ENCODE results near the gene ARHGAP36. TPM values are rescaled to one million over a fixed set of nuclear protein-coding genes. Genes with fewer than 3 reads are reported as not detected.
A peak's percentile ranks its signal among the peaks of the same experiment; 100 is the strongest.

The ARHGAP36 gene
- total RNA-seq, 1 experiment from 2014 or later: 0.37 TPM

GRCh38 chrX:131073607-131074006 is 15.5 kb downstream of the ARHGAP36 start:
- Histone ChIP-seq H4K20me1 (ENCODE audit: control insufficient read depth, insufficient read depth, insufficient read length) (no peaks in the 10 kb centered on the region), H3K27ac (ENCODE audit: insufficient read length, low read depth, low read length) (no peak overlapping the region), H3K4me2 (ENCODE audit: insufficient read depth, insufficient read length, low read length) (peak overlapping the region; percentile 75), H3K9ac (ENCODE audit: extremely low read depth, insufficient read length, low read length) (no peak overlapping the region), H4K5ac (ENCODE audit: insufficient read length, low read depth, low read length) (no peak overlapping the region), H2BK12ac (ENCODE audit: insufficient read length, low read depth, low read length) (no peak overlapping the region), H2BK5ac (ENCODE audit: insufficient read length, low read length) (no peak overlapping the region), H2BK120ac (ENCODE audit: low read depth, low read length, poor library complexity, severe bottlenecking) (no peak overlapping the region), H3T11ph (ENCODE audit: low read length) (no peak overlapping the region), H2AK5ac (ENCODE audit: insufficient read length, low read length) (no peak overlapping the region), H3K56ac (ENCODE audit: insufficient read length, low read depth, low read length) (no peak overlapping the region), H3K14ac (ENCODE audit: insufficient read depth, low read length) (no peak overlapping the region; the same call in 1 of the 2 replicates), H3K4me1 (ENCODE audit: insufficient read depth, low read length) (peaks cover under 1% of the 10 kb centered on the region; the same call in 1 of the 2 replicates), H3K18ac (ENCODE audit: insufficient read length, low read depth, low read length) (no peak overlapping the region), H2AFZ (ENCODE audit: low read length) (no peak overlapping the region), H3K4ac (ENCODE audit: low read depth, low read length) (no peak overlapping the region), H3K27me3 (ENCODE audit: insufficient read depth, low read length) (peaks cover 55% of the 10 kb centered on the region), H2BK20ac (ENCODE audit: low read depth, low read length, poor library complexity, severe bottlenecking) (no peak overlapping the region), H3K79me2 (ENCODE audit: insufficient read depth, low read length) (no peaks in the 10 kb centered on the region), H3K79me1 (ENCODE audit: insufficient read depth, low read depth, low read length, poor library complexity, severe bottlenecking) (no peaks in the 10 kb centered on the region), H2BK15ac (ENCODE audit: low read depth, low read length) (no peak overlapping the region), H4K8ac (replicated peaks; ENCODE audit: insufficient read length, low read depth, low read length) (no peak overlapping the region), H3K23ac (ENCODE audit: insufficient read length, low read depth, low read length) (no peak overlapping the region), H3K23me2 (ENCODE audit: insufficient read length, low read depth, low read length, poor library complexity, severe bottlenecking) (peaks cover 5% of the 10 kb centered on the region), H4K91ac (ENCODE audit: insufficient read length, low read depth, low read length) (no peak overlapping the region), H3K9me3 (ENCODE audit: control insufficient read depth, low read depth, low read length) (no peaks in the 10 kb centered on the region)
- peaks cover 9% of the 10 kb centered on the region for H3K27me3 Mint-ChIP-seq (ENCODE audit: low read depth)
- H3K4me3 Mint-ChIP-seq: peak overlapping the region in 1 of 2 experiments; percentile 82; a peak in 3 of 5 replicates
- H3K4me1 Mint-ChIP-seq: peaks cover 14 to 26% of the 10 kb centered on the region in 2 experiments
- no peak overlapping the region for H3K27ac Mint-ChIP-seq
- no peaks in the 10 kb centered on the region for H3K36me3 Mint-ChIP-seq (ENCODE audit: insufficient read depth in 1 of 3, low read depth in 3 of 3)
- no peak for DNase-seq
- TF ChIP-seq CTCF (conservative IDR thresholded peaks at IDR 0.05): no peak
- no peaks in the 10 kb centered on the region for H3K9me3 Mint-ChIP-seq
- no CpG with 5 or more reads among the region's 4 CpGs for WGBS (ENCODE audit: extremely low coverage, insufficient read length, low lambda C conversion rate)
